CD4-positive, alpha-beta T cell treated with Interleukin-4 for 1 hour (primary cell): ENCODE results near the gene XPO6.
"Not testable (repeated sequence)": the region's sequence is repeated elsewhere in the genome, so short reads cannot be mapped to it uniquely, and the experiment has no call there.

Experiments used
- DNase-seq, 2 donors: peaks; one replicate each; pipeline ENCODE4 v3.0.0-alpha.2; 2020 to 2022

The XPO6 gene

GRCh38 chr16:28211758-28212531 is at the start of gene XPO6:
Gene XPO6, minus strand, starts transcription at chr16:28211965. Its CDS starts 597 bp downstream, at chr16:28211368.
- DNase-seq: peak; percentile 96 to 98

GRCh38 chr16:28260193-28260592 is 48.4 kb upstream of the XPO6 start:
- no peak for DNase-seq

GRCh38 chr16:28259781-28260150 is 48.0 kb upstream of the XPO6 start:
- DNase-seq: no peak

- no peak for DNase-seq
These were observed 47.5 kb upstream of the XPO6 start for GRCh38 chr16:28259091-28259780.

- no peak for DNase-seq
These were observed 46.8 kb upstream of the XPO6 start for GRCh38 chr16:28258567-28258966.

- no peak for DNase-seq
These were observed 45.5 kb upstream of the XPO6 start for GRCh38 chr16:28257256-28257655.

- DNase-seq: no peak
These were observed 44.1 kb upstream of the XPO6 start for GRCh38 chr16:28255838-28256237.

GRCh38 chr16:28254158-28254557 is 42.4 kb upstream of the XPO6 start:
- no peak for DNase-seq

GRCh38 chr16:28250999-28251398 is 39.2 kb upstream of the XPO6 start:
- no peak for DNase-seq

- not testable (repeated sequence) for DNase-seq
These were observed 37.7 kb upstream of the XPO6 start for GRCh38 chr16:28249483-28249882.

GRCh38 chr16:28241924-28242323 is 30.2 kb upstream of the XPO6 start:
- DNase-seq: no peak

- DNase-seq: no peak
These were observed 26.1 kb upstream of the XPO6 start for GRCh38 chr16:28237754-28238357.

- DNase-seq: no peak
These were observed 20.0 kb upstream of the XPO6 start for GRCh38 chr16:28231763-28232162.

- DNase-seq: not testable (repeated sequence)
These were observed 12.1 kb upstream of the XPO6 start for GRCh38 chr16:28223909-28224308.

GRCh38 chr16:28219777-28220176 is 8.0 kb upstream of the XPO6 start:
- DNase-seq: not testable (repeated sequence)

GRCh38 chr16:28219282-28219681 is 7.5 kb upstream of the XPO6 start:
- no peak for DNase-seq

GRCh38 chr16:28218109-28218508 is 6.3 kb upstream of the XPO6 start:
- peak; percentile 80 to 87 for DNase-seq

- no peak for DNase-seq
These were observed 5.6 kb upstream of the XPO6 start for GRCh38 chr16:28217326-28217725.

GRCh38 chr16:28213396-28213795 is 1.6 kb upstream of the XPO6 start:
- no peak for DNase-seq

- DNase-seq: no peak
These were observed 738 bp upstream of the XPO6 start for GRCh38 chr16:28212532-28212873.

GRCh38 chr16:28210979-28211588 is 681 bp downstream of the XPO6 start:
- DNase-seq: peak; percentile 48 to 57

- DNase-seq: no peak
These were observed 1.5 kb downstream of the XPO6 start for GRCh38 chr16:28210264-28210663.

- no peak for DNase-seq
These were observed 2.9 kb downstream of the XPO6 start for GRCh38 chr16:28208824-28209223.

GRCh38 chr16:28208131-28208530 is 3.6 kb downstream of the XPO6 start:
- no peak for DNase-seq
